ENCODE measurements around the gene SGCE.

SGCE gene

DNA sequence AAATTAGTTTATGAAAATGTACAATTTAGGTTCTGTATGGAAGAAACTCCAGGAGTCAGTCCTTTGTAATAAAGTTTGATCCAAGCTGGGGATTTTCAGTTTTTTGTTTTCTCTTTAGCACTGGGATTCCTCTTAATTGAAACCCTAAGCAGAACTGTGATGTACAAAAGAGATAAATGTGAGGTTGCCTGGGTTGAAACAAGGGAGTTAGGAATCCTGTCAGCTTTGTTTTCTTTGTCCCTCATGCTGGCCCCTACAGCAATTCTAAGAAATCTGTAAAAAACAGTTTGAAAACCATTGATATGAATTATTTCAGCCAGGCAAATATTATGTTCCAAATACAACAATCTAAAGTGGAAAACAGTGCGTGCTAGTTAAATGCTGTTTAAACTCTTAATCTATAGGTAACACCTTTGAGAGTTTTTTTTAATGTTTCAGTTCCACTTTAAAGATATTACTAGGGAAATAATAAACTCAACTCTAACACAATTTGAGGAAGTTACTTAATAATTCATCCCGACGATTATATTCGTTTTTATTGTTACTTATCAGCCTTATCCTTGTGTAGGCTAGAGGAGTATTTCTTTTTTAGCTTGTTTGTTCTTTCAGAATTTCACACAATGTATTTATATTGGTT, 65.3 kb downstream of the SGCE start:
- TF ChIP-seq, protein P1, sequence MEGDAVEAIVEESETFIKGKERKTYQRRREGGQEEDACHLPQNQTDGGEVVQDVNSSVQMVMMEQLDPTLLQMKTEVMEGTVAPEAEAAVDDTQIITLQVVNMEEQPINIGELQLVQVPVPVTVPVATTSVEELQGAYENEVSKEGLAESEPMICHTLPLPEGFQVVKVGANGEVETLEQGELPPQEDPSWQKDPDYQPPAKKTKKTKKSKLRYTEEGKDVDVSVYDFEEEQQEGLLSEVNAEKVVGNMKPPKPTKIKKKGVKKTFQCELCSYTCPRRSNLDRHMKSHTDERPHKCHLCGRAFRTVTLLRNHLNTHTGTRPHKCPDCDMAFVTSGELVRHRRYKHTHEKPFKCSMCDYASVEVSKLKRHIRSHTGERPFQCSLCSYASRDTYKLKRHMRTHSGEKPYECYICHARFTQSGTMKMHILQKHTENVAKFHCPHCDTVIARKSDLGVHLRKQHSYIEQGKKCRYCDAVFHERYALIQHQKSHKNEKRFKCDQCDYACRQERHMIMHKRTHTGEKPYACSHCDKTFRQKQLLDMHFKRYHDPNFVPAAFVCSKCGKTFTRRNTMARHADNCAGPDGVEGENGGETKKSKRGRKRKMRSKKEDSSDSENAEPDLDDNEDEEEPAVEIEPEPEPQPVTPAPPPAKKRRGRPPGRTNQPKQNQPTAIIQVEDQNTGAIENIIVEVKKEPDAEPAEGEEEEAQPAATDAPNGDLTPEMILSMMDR (IDR thresholded peaks at IDR 0.05; ENCODE audit: borderline replicate concordance, insufficient read depth, low read depth, low read length) = no peak
- no peak overlapping the region for H3K4me3 ChIP-seq (ENCODE audit: low read depth, low read length)

DNA sequence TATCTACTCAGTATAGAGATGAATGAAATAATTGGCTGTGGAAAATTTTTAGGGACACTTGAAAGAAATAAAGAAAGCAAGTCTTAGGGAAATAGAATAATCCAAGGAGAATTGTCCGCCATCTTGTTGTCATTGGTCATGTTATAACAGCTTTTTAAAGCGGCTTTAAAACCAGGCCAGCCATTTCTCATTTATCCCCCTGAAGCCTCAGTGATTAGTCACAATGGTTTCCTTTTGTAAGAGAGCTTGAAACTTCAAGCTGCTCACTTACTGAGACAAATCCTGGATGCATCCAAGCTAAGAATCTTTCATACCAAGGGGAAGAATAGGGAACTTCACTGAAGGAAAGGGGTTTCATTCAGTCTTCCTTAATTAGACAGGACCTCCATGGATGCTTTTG, 67.9 kb downstream of the SGCE start:
- no peak overlapping the region for H3K4me3 ChIP-seq (ENCODE audit: low read depth, low read length)
- TF ChIP-seq, protein P1 (IDR thresholded peaks at IDR 0.05; ENCODE audit: borderline replicate concordance, insufficient read depth, low read depth, low read length) = no peak

DNA sequence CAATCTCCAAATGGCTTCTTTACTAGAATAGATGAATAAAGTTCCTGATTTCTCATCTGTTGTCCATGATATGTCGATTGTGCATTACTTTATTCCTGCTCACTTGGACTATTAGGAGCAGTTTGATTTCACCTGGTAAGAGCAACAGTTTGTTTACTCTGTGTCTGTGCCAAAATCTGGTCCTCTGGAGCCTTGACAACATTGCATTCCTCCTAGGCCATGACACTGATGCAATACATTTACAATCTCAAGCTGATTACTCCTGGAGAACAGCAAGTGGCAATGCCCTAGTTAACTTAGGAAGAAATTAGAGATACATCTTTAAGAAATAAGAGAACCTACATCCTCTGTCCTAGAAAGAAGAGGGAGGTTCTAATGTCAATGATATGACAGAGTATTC, 71.8 kb downstream of the SGCE start:
- no peak overlapping the region for H3K4me3 ChIP-seq (ENCODE audit: low read depth, low read length)
- TF ChIP-seq, protein P1 (IDR thresholded peaks at IDR 0.05; ENCODE audit: borderline replicate concordance, insufficient read depth, low read depth, low read length) = no peak

DNA sequence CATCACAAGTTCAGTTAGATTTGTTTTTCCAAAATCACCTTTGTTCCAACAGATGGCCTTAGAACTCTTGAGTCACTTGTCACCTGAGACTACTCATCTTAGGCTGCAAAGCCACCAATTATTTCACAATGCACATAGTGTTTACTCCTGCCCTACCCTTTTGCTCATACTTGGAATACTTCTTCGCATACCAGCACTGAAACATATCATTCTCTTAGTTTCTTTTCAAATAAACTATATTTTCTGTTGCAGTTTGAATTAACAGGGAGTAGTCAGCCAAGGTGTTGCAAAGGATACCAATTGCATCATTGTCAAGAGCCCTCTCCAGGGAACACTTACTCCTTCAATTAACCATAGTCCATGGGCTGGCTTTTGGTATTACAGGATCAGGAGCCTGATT, 75.3 kb downstream of the SGCE start:
- TF ChIP-seq, protein P1 (IDR thresholded peaks at IDR 0.05; ENCODE audit: borderline replicate concordance, insufficient read depth, low read depth, low read length) = no peak
- H3K4me3 ChIP-seq (ENCODE audit: low read depth, low read length) = no peak overlapping the region

DNA sequence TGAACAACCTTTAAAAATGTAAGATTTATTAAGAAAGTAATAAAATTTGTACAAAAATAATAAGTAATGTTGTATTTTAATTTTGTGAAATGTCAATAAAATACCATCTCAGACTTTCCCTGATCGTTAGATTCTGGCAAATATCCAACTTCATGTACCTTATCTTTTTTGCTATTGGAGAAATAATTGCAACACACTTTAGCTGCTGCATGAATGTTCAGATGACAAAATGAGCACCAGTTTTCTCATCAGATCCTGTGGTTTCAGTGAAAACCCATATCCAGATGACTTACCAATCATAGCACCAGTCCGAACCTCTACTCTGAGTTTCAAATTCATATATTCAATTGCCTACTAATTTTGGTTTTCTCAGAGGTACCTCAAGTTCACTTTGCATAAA, 76.5 kb downstream of the SGCE start:
- H3K4me3 ChIP-seq (ENCODE audit: low read depth, low read length) = no peak overlapping the region
- TF ChIP-seq, protein P1 (IDR thresholded peaks at IDR 0.05; ENCODE audit: borderline replicate concordance, insufficient read depth, low read depth, low read length) = no peak

DNA sequence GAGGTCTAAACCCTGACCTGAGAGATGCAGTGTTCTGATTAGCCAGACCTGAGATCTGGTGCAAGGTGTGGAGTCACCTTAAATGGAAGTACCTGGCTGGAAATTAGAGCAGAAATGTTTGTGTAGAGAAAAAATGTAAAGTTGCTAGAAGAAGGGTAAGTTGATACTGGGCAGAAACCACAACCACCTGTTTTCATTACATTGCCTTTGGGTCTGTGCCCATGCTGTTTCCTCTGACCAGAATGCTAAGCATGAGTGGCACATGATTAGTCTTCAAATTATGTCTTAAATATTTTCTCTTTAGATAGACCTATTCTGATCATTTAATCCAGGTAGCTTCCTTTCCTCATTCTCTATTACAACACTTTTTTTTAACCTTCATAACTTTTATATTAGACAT, 77.3 kb downstream of the SGCE start:
- H3K4me3 ChIP-seq (ENCODE audit: low read depth, low read length) = no peak overlapping the region
- TF ChIP-seq, protein P1 (IDR thresholded peaks at IDR 0.05; ENCODE audit: borderline replicate concordance, insufficient read depth, low read depth, low read length) = no peak

DNA sequence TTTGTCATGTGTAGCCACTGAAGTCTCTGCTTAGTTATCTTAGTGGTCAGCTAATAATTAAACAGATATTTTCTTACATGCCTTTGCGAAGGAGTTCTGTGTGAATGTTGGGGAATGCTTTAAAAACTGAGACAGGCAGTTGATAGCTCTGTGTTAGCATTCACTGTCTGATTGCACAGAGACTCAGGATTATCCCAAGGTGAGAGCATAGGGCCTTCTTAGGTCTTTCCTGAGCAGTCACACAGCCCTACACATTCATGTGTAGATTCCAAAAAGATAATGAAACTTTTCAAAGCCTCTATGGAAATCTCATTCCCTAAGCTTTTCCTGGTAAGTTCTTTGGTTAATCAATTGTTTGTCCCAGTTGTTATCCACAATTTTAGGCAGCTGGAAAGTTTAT, 78.6 kb downstream of the SGCE start:
- TF ChIP-seq, protein P1 (IDR thresholded peaks at IDR 0.05; ENCODE audit: borderline replicate concordance, insufficient read depth, low read depth, low read length) = no peak
- no peak overlapping the region for H3K4me3 ChIP-seq (ENCODE audit: low read depth, low read length)
